22Rv1 (cell line): ENCODE measurements around the gene KANSL2.

Source experiments
- ZFX ChIP-seq: fragments of 450-650 bp; IDR thresholded peaks from 2 replicates; pipeline ENCODE4 v1.6.1; 2017; ENCODE audit warnings: antibody characterized with exemption, borderline replicate concordance
- TF ChIP-seq, protein P1 (sequence below): fragments of 450-650 bp; IDR thresholded peaks from 2 replicates; pipeline ENCODE4 v1.5.1; 2017; ENCODE audit warnings: mild to moderate bottlenecking

- TF ChIP-seq, protein P1, sequence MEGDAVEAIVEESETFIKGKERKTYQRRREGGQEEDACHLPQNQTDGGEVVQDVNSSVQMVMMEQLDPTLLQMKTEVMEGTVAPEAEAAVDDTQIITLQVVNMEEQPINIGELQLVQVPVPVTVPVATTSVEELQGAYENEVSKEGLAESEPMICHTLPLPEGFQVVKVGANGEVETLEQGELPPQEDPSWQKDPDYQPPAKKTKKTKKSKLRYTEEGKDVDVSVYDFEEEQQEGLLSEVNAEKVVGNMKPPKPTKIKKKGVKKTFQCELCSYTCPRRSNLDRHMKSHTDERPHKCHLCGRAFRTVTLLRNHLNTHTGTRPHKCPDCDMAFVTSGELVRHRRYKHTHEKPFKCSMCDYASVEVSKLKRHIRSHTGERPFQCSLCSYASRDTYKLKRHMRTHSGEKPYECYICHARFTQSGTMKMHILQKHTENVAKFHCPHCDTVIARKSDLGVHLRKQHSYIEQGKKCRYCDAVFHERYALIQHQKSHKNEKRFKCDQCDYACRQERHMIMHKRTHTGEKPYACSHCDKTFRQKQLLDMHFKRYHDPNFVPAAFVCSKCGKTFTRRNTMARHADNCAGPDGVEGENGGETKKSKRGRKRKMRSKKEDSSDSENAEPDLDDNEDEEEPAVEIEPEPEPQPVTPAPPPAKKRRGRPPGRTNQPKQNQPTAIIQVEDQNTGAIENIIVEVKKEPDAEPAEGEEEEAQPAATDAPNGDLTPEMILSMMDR: no peak
- no peak for TF ChIP-seq ZFX
These were observed 13.0 kb downstream of the KANSL2 start for GRCh38 chr12:48668996-48669395.
